ENCODE measurements around the gene TMEM53.

The TMEM53 gene

DNA sequence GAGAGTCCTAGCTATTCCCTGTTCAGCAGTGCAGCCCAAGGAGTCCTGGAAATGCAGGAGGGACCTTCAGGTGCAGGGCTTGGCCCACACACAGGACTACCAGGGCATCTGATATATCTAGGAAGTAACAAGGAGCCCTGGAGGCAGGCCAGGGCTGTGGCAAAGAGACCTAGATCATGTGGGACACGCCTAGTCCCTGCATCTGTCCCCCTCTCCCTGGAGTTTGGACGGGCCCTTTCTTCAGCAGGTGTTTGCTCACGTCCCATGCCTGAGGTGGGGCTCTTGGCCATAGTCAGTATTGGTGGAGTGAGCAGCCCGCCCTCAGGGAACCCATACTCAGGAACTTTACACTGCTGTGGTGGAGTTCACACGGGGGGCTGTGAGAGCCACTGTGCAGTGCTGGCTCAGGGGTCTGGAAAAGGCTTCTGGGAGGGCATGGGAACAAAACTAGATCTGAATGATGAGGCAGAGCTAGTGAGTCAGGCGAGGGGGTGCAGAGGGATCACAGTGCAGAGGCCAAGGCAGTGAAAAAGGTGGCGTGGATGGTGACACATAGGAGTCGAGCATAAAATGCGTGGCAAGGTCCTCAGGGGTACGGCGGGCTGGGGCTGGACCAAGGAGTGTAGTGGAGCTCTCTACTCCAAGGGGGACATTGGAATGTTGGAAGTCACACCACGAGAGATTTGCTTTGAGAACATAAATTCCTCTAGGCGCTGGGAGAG, 25.6 kb downstream of the TMEM53 start:
- Histone ChIP-seq H3K27me3 (ENCODE audit: insufficient read depth, poor library complexity, severe bottlenecking) (no peaks in the 10 kb centered on the region), H3K4me1 (ENCODE audit: insufficient read depth, poor library complexity, severe bottlenecking) (no peaks in the 10 kb centered on the region), H3K27ac (ENCODE audit: poor library complexity, severe bottlenecking) (no peak overlapping the region), H3K4me3 (ENCODE audit: severe bottlenecking) (no peak overlapping the region), H3K9me3 (ENCODE audit: severe bottlenecking) (no peaks in the 10 kb centered on the region), H3K36me3 (ENCODE audit: low read depth) (peaks cover 60% of the 10 kb centered on the region)
- DNase-seq (ENCODE audit: low spot score), result no peak
- no peak for TF ChIP-seq CTCF (IDR thresholded peaks at IDR 0.05; ENCODE audit: poor library complexity, severe bottlenecking)
- no peak for ATAC-seq (ENCODE audit: low read depth)

- ATAC-seq (ENCODE audit: low read depth) (no peak), DNase-seq (ENCODE audit: low spot score) (no peak)
- no peak overlapping the region for H3K27ac ChIP-seq (ENCODE audit: poor library complexity, severe bottlenecking)
- no peaks in the 10 kb centered on the region for H3K4me1 ChIP-seq (ENCODE audit: insufficient read depth, poor library complexity, severe bottlenecking)
- peaks cover 68% of the 10 kb centered on the region for H3K36me3 ChIP-seq (ENCODE audit: low read depth)
- no peak overlapping the region for H3K4me3 ChIP-seq (ENCODE audit: severe bottlenecking)
- H3K9me3 ChIP-seq (ENCODE audit: severe bottlenecking), result no peaks in the 10 kb centered on the region
- no peaks in the 10 kb centered on the region for H3K27me3 ChIP-seq (ENCODE audit: insufficient read depth, poor library complexity, severe bottlenecking)
- no peak for TF ChIP-seq CTCF (IDR thresholded peaks at IDR 0.05; ENCODE audit: poor library complexity, severe bottlenecking)
These were observed 26.4 kb downstream of the TMEM53 start for GRCh38 chr1:44647896-44648295.

GRCh38 chr1:44646261-44647110, 27.8 kb downstream of the TMEM53 start:
- H3K4me3 ChIP-seq (ENCODE audit: severe bottlenecking), result no peak overlapping the region
- H3K27ac ChIP-seq (ENCODE audit: poor library complexity, severe bottlenecking), result no peak overlapping the region
- H3K4me1 ChIP-seq (ENCODE audit: insufficient read depth, poor library complexity, severe bottlenecking), result no peaks in the 10 kb centered on the region
- DNase-seq (ENCODE audit: low spot score) (no peak), ATAC-seq (ENCODE audit: low read depth) (no peak)
- peaks cover 77% of the 10 kb centered on the region for H3K36me3 ChIP-seq (ENCODE audit: low read depth)
- no peak for TF ChIP-seq CTCF (IDR thresholded peaks at IDR 0.05; ENCODE audit: poor library complexity, severe bottlenecking)
- H3K9me3 ChIP-seq (ENCODE audit: severe bottlenecking), result no peaks in the 10 kb centered on the region
- no peaks in the 10 kb centered on the region for H3K27me3 ChIP-seq (ENCODE audit: insufficient read depth, poor library complexity, severe bottlenecking)

GRCh38 chr1:44645476-44646244, 28.6 kb downstream of the TMEM53 start:
- no peak for TF ChIP-seq CTCF (IDR thresholded peaks at IDR 0.05; ENCODE audit: poor library complexity, severe bottlenecking)
- no peaks in the 10 kb centered on the region for H3K9me3 ChIP-seq (ENCODE audit: severe bottlenecking)
- no peaks in the 10 kb centered on the region for H3K27me3 ChIP-seq (ENCODE audit: insufficient read depth, poor library complexity, severe bottlenecking)
- H3K36me3 ChIP-seq (ENCODE audit: low read depth), result peaks cover 84% of the 10 kb centered on the region
- DNase-seq (ENCODE audit: low spot score), result no peak
- no peak overlapping the region for H3K4me3 ChIP-seq (ENCODE audit: severe bottlenecking)
- H3K4me1 ChIP-seq (ENCODE audit: insufficient read depth, poor library complexity, severe bottlenecking), result no peaks in the 10 kb centered on the region
- ATAC-seq (ENCODE audit: low read depth), result no peak
- no peak overlapping the region for H3K27ac ChIP-seq (ENCODE audit: poor library complexity, severe bottlenecking)
